Hepatocyte (in vitro differentiated cells): Measurements from ENCODE around the gene CRISPLD2. TPM values are rescaled to one million over a fixed set of nuclear protein-coding genes. Genes with fewer than 3 reads are reported as not detected.

Source experiments
- DNase-seq: peaks from one replicate; pipeline ENCODE4 v3.0.0-alpha.2; 2016; ENCODE audit warnings: low spot score
- H2AFZ ChIP-seq: fragments of 200-600 bp; sonication (generic); 2 replicates; pipeline ENCODE4 v1.6.0; 2016; ENCODE audit warnings: antibody characterized with exemption, mild to moderate bottlenecking
- H3K27ac ChIP-seq: fragments of 200-600 bp; sonication (generic); 2 replicates; pipeline ENCODE4 v1.5.1; 2016; ENCODE audit warnings: mild to moderate bottlenecking
- H3K27me3 ChIP-seq: fragments of 200-600 bp; sonication (generic); 2 replicates; pipeline ENCODE4 v1.6.1; 2016
- H3K36me3 ChIP-seq: fragments of 200-600 bp; sonication (generic); replicated peaks from 2 replicates; pipeline ENCODE4 v1.5.1; 2016; ENCODE audit warnings: low read depth; ENCODE audit not compliant: insufficient read depth
- H3K4me1 ChIP-seq: fragments of 200-600 bp; sonication (generic); 2 replicates; pipeline ENCODE4 v1.5.1; 2016; ENCODE audit warnings: mild to moderate bottlenecking, moderate library complexity; ENCODE audit not compliant: insufficient read depth
- H3K4me2 ChIP-seq: fragments of 200-600 bp; sonication (generic); 2 replicates; pipeline ENCODE4 v1.6.0; 2016
- H3K4me3 ChIP-seq: fragments of 200-600 bp; sonication (generic); 2 replicates; pipeline ENCODE4 v1.5.1; 2016; ENCODE audit warnings: mild to moderate bottlenecking
- H3K79me2 ChIP-seq: fragments of 200-600 bp; sonication (generic); 2 replicates; pipeline ENCODE4 v1.6.0; 2017; ENCODE audit warnings: mild to moderate bottlenecking
- H3K9me2 ChIP-seq: fragments of 200-600 bp; sonication (generic); replicated peaks from 2 replicates; pipeline ENCODE4 v1.6.0; 2017; ENCODE audit warnings: mild to moderate bottlenecking; ENCODE audit not compliant: insufficient read depth
- H3K9me3 ChIP-seq: fragments of 200-600 bp; sonication (generic); 2 replicates; pipeline ENCODE4 v1.5.1; 2016; ENCODE audit warnings: low read depth, mild to moderate bottlenecking
- H4K20me1 ChIP-seq: fragments of 200-600 bp; sonication (generic); 2 replicates; pipeline ENCODE4 v1.6.0; 2016; ENCODE audit warnings: mild to moderate bottlenecking; ENCODE audit not compliant: insufficient read depth, poor library complexity, severe bottlenecking
- CTCF ChIP-seq: fragments of 200-600 bp; sonication (generic); IDR thresholded peaks from 2 replicates; pipeline ENCODE4 v1.5.1; 2016; ENCODE audit warnings: antibody characterized with exemption, mild to moderate bottlenecking; ENCODE audit not compliant: poor library complexity
- EZH2 ChIP-seq: fragments of 200-600 bp; sonication (generic); IDR thresholded peaks from 2 replicates; pipeline ENCODE4 v1.6.1; 2016; ENCODE audit warnings: antibody characterized with exemption, mild to moderate bottlenecking, borderline replicate concordance
- EZH2phosphoT487 ChIP-seq: fragments of 200-600 bp; sonication (generic); IDR thresholded peaks from one replicate; pipeline ENCODE4 v1.6.1; 2018; ENCODE audit warnings: antibody characterized with exemption, mild to moderate bottlenecking, low read depth, moderate library complexity; ENCODE audit not compliant: unreplicated experiment, severe bottlenecking
- WGBS: methylation state at CpG from one replicate; pipeline ENCODE4 v1.1.6; 2016; ENCODE audit warnings: low lambda C conversion rate; ENCODE audit errors: missing lambda C conversion rate; 5-methylcytosine and 5-hydroxymethylcytosine counted together
- polyA plus RNA-seq: library from polyadenylated mRNA; unstranded; fragments of >200 nt; fragmentation: Nextera tagmentation; extraction: Ambion mirVana; gene quantifications from 2 replicates; pipeline ENCODE4 v1.2.1, GENCODE V29; 2016
- total RNA-seq: library from RNA; depleted of rRNA; stranded (reverse); fragments of >200 nt; gene quantifications from 2 replicates; pipeline ENCODE4 v1.2.3, GENCODE V29; 2014

Gene CRISPLD2
- total and polyA plus RNA-seq, 2 experiments from 2014 or later = 281 to 315 TPM

- Histone ChIP-seq H3K9me3 (no peaks in the 10 kb centered on the region), H4K20me1 (no peaks in the 10 kb centered on the region), H3K9me2 (no peaks in the 10 kb centered on the region), H3K27me3 (no peaks in the 10 kb centered on the region), H2AFZ (no peak overlapping the region), H3K4me3 (no peak overlapping the region), H3K4me1 (no peaks in the 10 kb centered on the region), H3K36me3 (no peaks in the 10 kb centered on the region), H3K4me2 (no peak overlapping the region), H3K79me2 (no peaks in the 10 kb centered on the region), H3K27ac (no peak overlapping the region)
- 75% methylated on average over 8 of the region's 8 CpGs for WGBS
- TF ChIP-seq EZH2 (no peak), CTCF (no peak), EZH2phosphoT487 (no peak)
- no peak for DNase-seq
Observed at GRCh38 chr16:84800158-84800978, 19.4 kb upstream of the CRISPLD2 start.

DNA sequence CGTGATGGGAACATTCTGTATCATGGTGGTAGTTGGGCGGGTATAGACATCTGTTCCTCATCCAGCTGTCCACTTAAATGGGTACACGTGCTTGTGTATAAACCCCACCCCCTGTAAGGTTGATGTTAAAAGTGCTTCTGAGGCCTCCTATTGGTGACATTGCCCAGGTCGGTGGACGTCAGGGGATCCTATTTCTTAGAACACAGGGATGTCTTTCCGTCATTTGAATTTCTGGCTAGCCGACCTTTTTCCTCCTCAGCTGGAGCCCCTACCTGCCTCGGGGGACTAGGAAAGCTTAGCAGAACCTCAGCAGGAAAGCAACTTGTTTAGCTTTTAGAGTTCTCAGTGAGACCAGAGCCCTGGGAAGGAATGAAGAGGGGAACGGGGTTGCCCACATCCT, 16.6 kb upstream of the CRISPLD2 start:
- no peak for DNase-seq
- Histone ChIP-seq H3K27me3 (no peaks in the 10 kb centered on the region), H4K20me1 (no peaks in the 10 kb centered on the region), H2AFZ (no peak overlapping the region), H3K9me3 (no peaks in the 10 kb centered on the region), H3K4me2 (no peak overlapping the region), H3K4me3 (no peak overlapping the region), H3K4me1 (no peaks in the 10 kb centered on the region), H3K36me3 (no peaks in the 10 kb centered on the region), H3K27ac (no peak overlapping the region), H3K9me2 (no peaks in the 10 kb centered on the region), H3K79me2 (no peaks in the 10 kb centered on the region)
- WGBS = 80% methylated on average over 9 of the region's 9 CpGs
- TF ChIP-seq EZH2 (no peak), CTCF (no peak), EZH2phosphoT487 (no peak)

- H2AFZ ChIP-seq = no peak overlapping the region
- H3K4me2 ChIP-seq = no peak overlapping the region
- no peaks in the 10 kb centered on the region for H3K4me1 ChIP-seq
- no peak for DNase-seq
- TF ChIP-seq CTCF (no peak), EZH2phosphoT487 (no peak), EZH2 (no peak)
- no peak overlapping the region for H3K27ac ChIP-seq
- no peaks in the 10 kb centered on the region for H3K9me2 ChIP-seq
- H3K36me3 ChIP-seq = no peaks in the 10 kb centered on the region
- no peaks in the 10 kb centered on the region for H4K20me1 ChIP-seq
- no peak overlapping the region for H3K4me3 ChIP-seq
- no peaks in the 10 kb centered on the region for H3K27me3 ChIP-seq
- no peaks in the 10 kb centered on the region for H3K9me3 ChIP-seq
- H3K79me2 ChIP-seq = no peaks in the 10 kb centered on the region
- 92% methylated on average over 10 of the region's 10 CpGs for WGBS
Observed at GRCh38 chr16:84804326-84804725, 15.5 kb upstream of the CRISPLD2 start.
